ENCODE measurements around the gene GAPVD1.
"Not testable (repeated sequence)": the region's sequence is repeated elsewhere in the genome, so short reads cannot be mapped to it uniquely, and the experiment has no call there.

The GAPVD1 gene

GRCh38 chr9:125261501-125262293, at the start of gene GAPVD1:
GAPVD1 (plus strand) TSS chr9:125261826; CDS start chr9:125298922, 37,096 bp downstream.
- peak; percentile 83 for DNase-seq (ENCODE audit: low spot score)

- no peak for DNase-seq (ENCODE audit: low spot score)
Measured at GRCh38 chr9:125214186-125214585, 47.4 kb upstream of the GAPVD1 start.

GRCh38 chr9:125218621-125219020, 43.0 kb upstream of the GAPVD1 start:
- DNase-seq (ENCODE audit: low spot score) = no peak

- DNase-seq (ENCODE audit: low spot score) = not testable (repeated sequence)
Measured at GRCh38 chr9:125224858-125225257, 36.8 kb upstream of the GAPVD1 start.

GRCh38 chr9:125227761-125228160, 33.9 kb upstream of the GAPVD1 start:
- DNase-seq (ENCODE audit: low spot score) = no peak

GRCh38 chr9:125233678-125234077, 27.9 kb upstream of the GAPVD1 start:
- DNase-seq (ENCODE audit: low spot score) = no peak

- not testable (repeated sequence) for DNase-seq (ENCODE audit: low spot score)
Measured at GRCh38 chr9:125234099-125234498, 27.5 kb upstream of the GAPVD1 start.

- no peak for DNase-seq (ENCODE audit: low spot score)
Measured at GRCh38 chr9:125235804-125236519, 25.7 kb upstream of the GAPVD1 start.

- DNase-seq (ENCODE audit: low spot score) = not testable (repeated sequence)
Measured at GRCh38 chr9:125236520-125237159, 25.0 kb upstream of the GAPVD1 start.

GRCh38 chr9:125238127-125238914, 23.3 kb upstream of the GAPVD1 start:
- DNase-seq (ENCODE audit: low spot score) = no peak

GRCh38 chr9:125238915-125239446, 22.6 kb upstream of the GAPVD1 start:
- no peak for DNase-seq (ENCODE audit: low spot score)

- no peak for DNase-seq (ENCODE audit: low spot score)
Measured at GRCh38 chr9:125239631-125240597, 21.7 kb upstream of the GAPVD1 start.

- DNase-seq (ENCODE audit: low spot score) = peak; percentile 14
Measured at GRCh38 chr9:125240649-125240999, 21.0 kb upstream of the GAPVD1 start.

GRCh38 chr9:125241000-125241862, 20.4 kb upstream of the GAPVD1 start, which contains the start of gene HSPA5:
HSPA5 (minus strand) TSS chr9:125241343; CDS start chr9:125241126, 217 bp downstream.
- DNase-seq (ENCODE audit: low spot score) = peak; percentile 99

GRCh38 chr9:125241863-125242739, 19.5 kb upstream of the GAPVD1 start:
- DNase-seq (ENCODE audit: low spot score) = no peak

- DNase-seq (ENCODE audit: low spot score) = no peak
Measured at GRCh38 chr9:125243792-125244260, 17.8 kb upstream of the GAPVD1 start.

GRCh38 chr9:125246261-125246667, 15.4 kb upstream of the GAPVD1 start:
- DNase-seq (ENCODE audit: low spot score) = no peak

GRCh38 chr9:125254231-125254630, 7.4 kb upstream of the GAPVD1 start:
- no peak for DNase-seq (ENCODE audit: low spot score)

Data from CD4-positive, alpha-beta T cell treated with Interleukin-6 at 100 ng/mL for 8 hours (primary cell).